Bone marrow (tissue), 2 donors: ENCODE results near the gene PKNOX1.
"Not testable (repeated sequence)": the region's sequence is repeated elsewhere in the genome, so short reads cannot be mapped to it uniquely, and the experiment has no call there.

Source experiments
- DNase-seq, 2 donors: peaks; one replicate each; lab custom pipeline; 2025; lab: John Stamatoyannopoulos, UW

The PKNOX1 gene

DNA sequence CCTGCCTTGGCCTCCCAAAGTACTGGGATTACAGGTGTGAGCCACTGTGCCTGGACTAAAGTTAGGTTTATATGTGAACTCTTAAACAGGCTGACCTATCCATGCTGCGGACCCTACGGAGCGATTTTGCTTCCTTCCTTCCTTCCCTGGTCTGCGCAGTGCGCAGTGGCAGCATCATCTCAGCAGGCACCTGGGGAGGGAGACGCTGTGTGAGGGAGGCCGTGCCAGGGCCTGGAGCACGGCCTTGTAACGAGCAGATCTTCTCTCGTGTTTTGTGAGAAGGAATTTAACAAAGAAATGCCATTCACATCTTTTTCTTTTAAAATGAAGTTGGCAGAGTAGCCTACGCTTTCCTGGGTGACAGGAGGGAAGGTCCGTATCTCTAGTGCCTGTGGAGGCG lies 45.8 kb downstream of the PKNOX1 start:
- DNase-seq: no peak

DNA sequence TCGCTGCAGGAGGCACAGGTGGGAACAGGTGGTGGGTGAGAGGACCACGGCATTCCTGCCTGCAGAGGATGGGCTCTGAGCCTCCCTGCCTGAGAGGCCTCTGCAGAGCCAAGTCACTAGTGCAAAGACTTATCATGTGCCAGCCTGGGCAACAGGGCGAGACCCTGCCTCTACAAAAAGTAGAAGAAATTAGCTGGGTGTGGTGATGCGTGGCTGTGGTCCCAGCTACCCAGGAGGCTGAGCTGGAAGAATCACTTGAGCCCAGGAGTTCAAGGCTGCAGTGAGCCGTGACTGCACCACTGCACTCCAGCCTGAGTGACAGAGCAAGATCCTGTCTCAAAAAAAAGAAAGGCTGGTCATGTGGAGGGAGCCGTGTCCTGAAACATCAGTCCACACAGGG lies 46.4 kb downstream of the PKNOX1 start:
- no peak for DNase-seq

DNA sequence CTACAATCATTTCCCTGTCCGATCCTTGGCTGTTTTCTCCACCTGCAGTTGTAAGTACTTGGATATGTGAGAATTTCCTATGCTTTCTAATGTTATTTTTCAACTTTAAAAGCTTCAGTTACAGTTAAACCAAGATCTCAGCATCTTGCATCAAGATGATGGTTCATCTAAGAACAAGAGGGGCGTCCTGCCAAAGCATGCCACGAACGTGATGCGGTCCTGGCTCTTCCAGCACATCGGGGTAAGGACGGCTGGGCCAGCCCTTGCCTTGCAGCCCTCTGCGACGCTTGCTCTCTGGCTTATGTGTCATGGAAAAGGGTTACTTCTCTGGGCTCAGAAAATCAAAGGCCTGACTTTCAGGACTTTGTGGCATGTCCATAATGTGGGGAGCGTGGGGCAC lies 46.8 kb downstream of the PKNOX1 start:
- no peak for DNase-seq

DNA sequence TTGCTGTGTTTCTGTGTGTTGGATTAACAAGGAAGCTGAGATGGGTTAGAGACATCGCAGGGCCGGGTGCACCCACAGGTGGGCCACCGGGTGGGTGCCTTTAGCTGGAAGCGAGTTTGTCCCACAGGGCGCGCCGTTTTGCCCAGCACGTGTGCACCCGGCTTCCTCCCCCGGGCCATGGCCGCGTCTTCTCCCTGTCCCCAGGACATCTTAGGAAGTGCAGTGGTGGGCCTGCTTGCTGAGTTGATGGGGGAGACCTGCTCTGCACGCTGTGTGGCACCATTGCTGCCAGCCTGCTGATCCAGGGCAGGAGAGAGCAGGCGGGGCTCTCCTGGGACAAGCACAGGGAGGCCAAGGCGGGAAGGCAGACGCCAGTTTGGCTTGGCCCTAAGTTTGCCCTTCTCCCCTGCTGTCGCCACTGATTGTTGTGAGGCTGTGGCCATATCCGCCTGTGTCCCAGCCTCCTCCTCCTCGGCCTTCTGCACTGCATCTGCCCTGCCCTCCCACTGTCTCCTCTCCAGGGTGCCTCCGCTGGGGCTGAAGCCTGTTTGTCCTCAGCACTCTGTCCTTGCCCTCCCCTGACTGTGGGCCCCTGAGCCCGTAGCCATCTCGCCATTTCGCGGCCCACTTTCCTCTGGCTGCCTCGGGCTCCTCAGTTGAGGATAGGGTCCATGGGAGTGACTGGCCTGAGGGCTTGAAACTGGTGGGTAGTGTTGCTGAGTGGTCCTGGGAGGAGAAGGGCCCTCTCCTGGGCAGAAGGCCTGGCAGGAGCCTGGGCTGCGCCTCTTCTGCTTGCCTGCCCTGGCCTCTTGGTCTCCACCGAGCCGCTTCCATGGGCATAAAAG lies 47.6 kb downstream of the PKNOX1 start:
- DNase-seq: no peak

DNA sequence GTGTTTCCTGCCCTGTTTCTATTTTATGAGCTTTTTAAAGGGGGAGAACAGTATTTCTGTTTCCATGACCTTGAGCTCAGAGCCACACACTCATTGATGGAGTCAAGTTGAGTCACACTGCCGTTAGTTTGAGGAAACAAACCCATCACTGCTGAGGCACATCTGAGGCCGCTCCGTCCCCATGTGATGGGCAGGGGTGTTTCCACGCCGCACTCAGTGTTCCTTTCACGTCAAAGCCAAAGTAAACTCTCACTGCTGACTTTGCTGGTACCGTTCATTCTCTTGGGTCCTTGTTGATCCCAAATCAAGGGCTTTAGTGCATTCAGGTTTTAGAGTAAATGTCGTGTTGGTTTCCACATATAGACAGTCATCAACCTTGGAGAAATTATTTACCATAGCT lies 48.8 kb downstream of the PKNOX1 start:
- no peak for DNase-seq

DNA sequence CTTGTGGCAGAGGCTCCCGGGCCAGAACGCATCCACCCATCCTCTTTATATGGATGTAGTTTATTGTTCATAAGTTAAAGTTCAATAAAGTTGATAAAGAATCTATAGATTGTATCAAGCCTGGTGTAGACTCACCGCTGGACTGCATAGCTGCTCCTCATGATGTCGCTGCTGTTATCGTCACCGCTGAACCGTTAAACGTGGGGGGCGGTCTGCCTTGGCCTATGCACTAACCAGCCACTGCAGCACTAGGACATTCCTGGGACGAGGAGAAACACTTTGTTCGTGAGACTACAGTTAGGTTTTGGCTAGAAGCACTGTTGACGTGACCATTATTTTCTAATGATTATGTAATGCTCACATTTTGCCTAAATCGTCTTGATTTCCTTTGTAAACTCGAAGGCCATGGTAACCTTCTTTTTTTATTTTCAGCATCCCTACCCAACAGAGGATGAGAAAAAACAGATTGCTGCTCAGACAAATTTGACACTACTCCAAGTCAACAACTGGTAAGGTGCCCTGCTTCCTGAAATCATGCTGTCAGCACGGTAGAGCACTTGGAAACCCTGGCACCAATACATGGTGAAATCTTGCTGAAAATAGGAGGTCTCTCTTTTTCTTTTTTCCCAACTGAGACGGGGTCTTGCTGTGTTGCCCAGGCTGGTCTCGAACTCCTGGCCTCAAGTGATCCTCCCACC lies 50.2 kb downstream of the PKNOX1 start:
- DNase-seq: no peak

DNA sequence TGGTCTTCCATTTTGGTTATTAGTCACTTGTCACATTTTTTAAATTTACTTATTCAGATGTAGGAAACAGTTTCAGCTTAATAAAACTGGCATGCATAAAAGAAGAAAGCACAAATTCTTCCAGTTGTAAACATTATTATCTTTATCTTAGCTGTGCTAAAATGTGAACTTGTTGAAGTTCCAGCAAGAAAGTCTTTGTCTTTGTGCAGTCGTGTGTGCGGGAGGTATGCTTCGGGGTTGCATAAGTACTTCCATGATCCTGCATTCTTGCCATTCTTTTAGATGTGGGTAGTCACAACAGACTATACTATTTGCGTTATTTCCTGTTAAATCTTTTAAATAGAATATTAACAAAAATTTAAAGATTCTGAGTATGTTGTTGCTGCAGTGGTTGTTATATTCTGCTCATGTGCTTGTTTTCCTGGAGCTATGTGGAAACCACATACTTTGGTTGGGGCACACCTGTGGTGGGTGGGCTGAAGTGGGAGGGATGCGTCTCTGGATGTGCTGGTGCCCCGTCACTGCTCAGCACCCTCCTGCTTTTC lies 51.3 kb downstream of the PKNOX1 start:
- no peak for DNase-seq

DNA sequence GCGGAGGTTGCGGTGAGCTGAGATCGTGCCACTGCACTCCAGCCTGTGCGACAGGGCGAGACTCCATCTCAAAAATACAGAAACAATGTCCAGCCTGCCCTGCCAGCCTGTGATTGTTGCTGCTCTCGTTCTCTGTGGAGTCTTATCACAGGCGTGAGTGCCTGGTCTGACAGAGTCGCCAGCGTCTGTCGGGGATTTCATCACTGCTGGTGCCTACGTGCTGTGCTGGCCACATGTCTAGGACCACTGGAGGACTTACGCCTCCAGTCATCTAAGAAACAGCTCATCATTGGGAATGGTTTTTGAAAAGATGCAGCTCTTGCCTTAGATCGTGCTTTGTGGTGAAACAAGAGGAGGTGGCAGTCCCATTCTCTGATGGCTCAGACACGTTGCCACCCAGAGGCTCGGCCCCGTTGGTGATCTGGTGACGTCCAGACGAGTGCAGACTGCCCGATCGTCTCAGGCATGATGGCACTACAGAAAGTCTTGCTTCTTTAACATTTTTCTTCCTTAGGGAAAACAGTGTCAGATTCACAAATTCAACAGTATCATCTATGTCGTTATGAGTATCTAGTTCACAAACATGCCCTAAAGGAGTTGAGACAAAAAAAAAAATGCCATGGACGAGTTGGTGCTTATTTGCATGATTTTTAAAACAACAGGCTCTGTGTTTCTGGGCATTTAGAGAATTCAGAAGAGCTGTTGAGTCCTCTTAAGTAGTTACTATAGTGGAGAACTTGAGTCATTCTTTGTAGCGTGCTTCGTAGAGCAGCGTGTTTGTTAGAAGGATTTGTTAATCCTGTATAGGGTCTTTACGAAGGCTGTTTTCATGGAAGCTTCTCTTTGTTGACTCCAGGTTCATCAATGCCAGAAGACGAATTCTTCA lies 53.7 kb downstream of the PKNOX1 start:
- DNase-seq: no peak

DNA sequence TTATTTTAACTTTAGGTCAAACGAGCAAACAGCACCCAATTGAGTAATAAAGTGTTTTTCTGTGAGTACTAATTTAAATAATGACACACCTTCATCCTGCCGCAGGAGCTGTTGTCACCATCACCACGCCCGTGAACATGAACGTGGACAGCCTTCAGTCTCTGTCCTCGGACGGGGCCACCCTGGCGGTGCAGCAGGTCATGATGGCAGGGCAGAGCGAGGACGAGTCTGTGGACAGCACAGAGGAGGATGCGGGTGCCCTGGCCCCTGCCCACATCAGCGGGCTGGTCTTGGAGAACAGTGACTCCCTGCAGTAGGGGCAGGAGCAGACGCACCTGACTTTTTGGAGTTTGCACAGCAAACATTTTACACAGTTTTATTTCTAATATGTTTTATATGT lies 55.4 kb downstream of the PKNOX1 start:
- DNase-seq: no peak

DNA sequence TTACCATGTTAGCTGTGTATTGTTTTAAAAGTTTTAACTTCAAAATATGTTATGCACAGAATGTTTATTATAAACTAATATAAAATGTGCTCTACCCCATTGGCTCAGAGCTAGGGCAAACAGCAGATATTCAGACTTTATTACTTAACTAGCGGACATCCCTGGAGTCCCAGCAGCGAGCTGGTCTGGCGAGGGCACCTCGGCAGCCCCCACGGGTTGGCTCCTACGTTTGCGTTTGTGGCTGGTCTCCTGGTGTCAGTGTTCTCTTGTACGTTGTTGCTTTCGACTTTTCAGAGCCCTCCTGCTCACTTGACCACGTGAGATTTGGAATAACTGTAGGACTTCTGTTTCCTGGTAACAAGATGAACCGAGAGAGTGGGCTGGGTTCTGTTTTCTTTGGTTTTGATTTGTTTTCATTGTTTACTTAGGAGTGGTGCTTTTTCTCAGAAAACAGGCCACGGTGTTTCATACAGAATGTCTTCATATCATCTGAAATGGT lies 56.8 kb downstream of the PKNOX1 start:
- DNase-seq: no peak

DNA sequence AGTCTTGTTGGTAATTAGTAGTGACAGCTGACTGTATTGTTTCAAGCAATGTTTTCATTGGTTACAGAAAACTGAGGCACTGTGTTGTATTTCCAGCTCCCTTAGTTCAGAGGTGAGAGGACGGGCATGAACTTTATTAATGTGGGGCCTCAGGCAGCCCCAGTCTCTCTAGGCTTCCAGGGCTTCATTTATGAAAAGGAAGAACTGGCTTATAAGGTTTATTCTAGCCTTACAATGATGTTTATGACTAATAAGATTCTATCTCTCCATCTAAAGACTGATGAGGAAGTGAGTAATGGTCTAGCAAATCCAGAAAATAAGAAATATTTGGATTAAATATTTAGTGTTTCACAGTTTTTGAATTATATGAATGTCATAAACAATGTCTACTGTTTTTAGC lies 59.7 kb downstream of the PKNOX1 start:
- no peak for DNase-seq

DNA sequence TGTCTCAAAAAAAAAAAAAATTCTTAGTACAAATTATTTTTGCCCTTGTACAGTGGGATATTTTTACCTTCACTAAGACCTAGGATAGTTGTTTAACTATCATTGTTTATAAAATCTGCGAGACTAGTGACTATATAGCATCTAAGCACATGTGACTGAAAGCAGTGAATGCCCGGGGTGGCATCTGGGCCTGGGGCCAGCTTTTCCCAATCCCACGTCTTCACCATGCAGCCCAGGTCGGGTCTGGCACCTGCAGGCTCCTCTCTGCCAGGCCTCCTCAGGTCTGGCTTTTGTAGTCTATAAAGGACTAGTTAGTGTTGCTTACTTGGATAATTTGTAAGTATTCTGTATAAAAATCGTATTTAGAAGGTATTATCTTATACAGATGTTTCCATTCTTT lies 60.5 kb downstream of the PKNOX1 start:
- no peak for DNase-seq

DNA sequence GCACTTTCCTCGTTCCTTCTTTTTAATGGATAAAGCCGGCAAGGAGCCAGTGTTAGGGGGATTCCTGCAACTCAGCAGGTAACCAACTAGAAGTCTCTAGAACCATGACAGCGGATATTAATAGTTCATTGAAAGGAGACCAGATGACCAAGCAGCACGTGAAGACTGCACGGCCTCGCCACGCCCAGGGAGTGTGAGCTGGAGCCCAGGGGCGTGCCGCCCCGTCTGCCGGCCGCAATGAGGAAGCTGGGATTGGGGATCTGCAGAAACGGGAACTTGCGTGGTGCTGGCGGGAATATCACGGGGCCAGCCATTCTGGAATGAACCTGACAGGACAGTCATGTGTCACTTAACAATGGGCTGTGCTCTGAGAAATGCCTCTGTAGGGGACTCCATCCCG lies 62.5 kb downstream of the PKNOX1 start:
- DNase-seq: not testable (repeated sequence)

DNA sequence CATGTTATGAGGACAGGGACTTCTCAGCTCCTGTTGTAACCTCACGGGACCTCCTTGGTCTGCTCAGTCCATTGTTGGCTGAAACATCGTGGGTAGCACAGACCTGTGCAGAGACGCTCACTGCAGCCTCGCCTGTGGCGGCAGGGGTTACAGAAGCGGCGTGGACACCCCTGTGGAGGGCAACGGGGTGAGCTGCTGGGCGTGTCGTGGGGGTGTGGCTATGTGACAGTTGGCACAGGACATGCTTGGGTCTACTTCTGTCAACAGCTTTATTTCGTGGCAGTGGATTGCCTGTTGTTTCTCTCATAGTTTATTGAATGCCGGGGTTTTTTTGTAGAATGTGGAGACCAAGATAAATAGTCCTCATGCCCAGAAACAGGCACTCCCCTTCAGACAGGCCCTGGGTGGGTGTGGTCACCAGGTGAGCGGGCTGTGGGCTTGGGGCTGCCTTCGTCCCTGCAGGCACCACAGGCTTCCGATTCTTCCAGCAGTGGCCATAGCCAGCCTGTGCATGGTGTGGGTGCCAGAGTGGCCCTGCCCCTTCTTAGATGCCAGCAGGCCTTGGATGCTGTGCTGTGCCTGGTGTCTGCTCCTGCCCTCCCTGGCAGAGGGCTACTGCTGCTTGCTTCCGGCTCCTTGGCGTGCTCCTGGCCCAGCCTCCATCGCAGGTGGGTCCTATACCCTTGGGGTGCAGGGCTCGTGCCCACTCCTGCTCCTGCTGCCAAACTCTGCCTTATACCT lies 63.7 kb downstream of the PKNOX1 start:
- DNase-seq: not testable (repeated sequence)

DNA sequence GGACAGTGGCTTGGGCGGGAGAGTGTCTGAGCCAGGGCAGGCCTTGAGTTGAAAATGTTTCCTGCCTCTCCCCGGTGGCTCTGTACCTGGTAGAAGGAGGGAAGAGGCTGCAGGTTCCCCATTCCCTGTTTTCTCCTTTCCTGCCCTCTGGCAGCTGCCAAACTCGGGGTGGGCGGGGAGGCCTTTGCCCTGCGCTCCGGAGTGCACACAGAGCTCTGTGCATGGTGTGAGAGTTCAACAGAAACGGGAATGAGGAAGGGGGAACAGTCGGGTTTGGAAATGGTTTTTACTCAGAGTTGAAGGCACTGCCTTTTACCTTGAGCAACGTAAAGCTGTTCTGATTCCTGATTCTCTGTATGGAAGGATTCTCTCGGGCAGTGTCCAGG lies 64.3 kb downstream of the PKNOX1 start:
- not testable (repeated sequence) for DNase-seq

DNA sequence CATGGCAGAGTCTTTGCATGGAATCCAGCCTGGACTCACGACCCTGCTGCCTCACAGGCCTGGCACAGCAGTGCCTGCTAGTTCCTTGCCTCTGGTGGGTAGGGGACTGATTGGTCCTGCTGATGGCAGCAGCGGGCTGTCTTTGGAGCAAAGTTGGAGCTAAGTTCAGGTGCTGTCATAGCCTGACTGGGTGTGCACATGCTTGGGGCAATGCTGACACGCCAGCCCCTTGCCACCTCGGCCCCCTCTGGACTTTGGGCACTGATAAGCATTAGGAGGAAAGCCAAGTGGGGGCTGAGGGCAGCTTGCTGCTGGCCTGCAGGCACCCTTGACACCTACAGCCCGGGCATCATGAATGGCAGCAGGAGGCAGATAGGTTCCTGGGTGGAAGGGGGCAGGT lies 67.8 kb downstream of the PKNOX1 start:
- DNase-seq: not testable (repeated sequence)

DNA sequence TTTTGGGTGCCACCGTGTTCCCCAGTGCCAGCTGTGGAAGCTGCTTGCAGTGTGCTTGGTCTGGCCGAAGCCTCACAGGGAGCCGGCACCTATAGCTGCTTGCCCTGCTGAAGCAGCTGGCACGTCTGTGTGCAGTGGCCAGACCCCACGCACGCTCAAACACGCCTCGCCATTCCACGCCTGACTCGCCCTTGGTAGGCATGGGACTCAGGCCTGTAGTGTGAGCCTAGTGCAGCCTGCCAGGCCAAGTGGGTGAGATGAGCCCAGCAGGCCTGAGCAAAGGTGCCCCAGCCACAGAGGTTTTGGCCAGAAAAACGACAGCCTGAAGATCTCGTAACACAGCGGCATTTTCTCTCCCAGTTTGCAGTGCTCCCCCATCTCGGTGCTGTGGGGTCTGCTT lies 68.9 kb downstream of the PKNOX1 start:
- not testable (repeated sequence) for DNase-seq

DNA sequence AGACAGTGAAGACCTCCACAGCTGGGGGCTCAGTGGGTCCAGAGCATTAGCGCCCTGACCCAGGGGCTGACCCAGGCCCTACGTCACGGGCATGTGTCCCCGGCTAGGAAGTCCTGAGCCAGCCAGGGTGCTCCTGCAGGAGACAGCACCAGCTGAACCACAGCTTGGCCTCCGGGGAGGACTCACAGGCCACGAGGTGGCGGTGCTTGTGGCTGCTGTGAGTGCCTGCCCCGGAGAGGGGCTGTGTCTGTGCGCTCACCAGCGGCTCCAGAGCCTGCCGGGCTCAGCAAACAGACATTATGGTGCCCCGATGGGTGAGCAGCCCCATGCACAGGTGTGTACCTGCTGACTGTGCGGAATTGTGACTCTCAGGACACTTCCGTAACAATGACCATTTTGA lies 70.2 kb downstream of the PKNOX1 start:
- DNase-seq: not testable (repeated sequence)

DNA sequence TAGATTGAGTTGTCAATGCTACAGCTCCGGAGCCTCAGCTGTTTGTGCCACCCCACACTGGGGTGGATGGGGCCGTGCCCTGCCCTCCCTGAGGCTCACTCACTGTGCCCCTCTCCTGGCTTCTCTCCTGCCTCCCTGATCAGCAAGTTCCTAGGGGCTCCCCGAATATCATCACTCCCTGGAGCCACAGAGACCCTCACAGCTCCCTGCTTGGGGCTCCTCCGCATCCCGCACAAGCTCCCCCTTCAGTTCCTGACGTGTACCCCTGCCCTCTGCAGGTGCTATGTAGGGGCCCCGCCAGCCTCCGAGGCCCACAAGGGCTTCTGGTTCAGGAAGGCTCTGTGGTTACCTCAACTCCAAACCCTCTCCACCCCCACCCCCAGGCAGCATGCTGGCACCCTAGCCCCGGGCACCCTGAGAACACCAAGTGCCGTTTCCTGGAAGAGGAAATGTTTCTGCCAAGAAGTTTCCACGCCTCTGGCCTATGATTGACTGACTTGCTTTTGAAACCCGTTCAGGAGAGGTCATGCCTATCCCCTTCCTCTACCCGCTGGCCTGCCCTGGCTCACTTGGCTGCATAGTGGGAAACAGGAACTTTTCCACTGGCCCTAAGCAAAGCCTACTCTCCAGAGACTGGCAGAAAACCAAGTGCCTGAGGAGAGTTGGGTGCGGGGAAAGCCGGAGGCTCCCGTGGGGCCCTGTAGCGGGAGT lies 71.0 kb downstream of the PKNOX1 start:
- DNase-seq: not testable (repeated sequence)
